ENCODE measurements around the gene HS3ST6.
"Not testable (repeated sequence)": the region's sequence is repeated elsewhere in the genome, so short reads cannot be mapped to it uniquely, and the experiment has no call there.

The HS3ST6 gene

DNA sequence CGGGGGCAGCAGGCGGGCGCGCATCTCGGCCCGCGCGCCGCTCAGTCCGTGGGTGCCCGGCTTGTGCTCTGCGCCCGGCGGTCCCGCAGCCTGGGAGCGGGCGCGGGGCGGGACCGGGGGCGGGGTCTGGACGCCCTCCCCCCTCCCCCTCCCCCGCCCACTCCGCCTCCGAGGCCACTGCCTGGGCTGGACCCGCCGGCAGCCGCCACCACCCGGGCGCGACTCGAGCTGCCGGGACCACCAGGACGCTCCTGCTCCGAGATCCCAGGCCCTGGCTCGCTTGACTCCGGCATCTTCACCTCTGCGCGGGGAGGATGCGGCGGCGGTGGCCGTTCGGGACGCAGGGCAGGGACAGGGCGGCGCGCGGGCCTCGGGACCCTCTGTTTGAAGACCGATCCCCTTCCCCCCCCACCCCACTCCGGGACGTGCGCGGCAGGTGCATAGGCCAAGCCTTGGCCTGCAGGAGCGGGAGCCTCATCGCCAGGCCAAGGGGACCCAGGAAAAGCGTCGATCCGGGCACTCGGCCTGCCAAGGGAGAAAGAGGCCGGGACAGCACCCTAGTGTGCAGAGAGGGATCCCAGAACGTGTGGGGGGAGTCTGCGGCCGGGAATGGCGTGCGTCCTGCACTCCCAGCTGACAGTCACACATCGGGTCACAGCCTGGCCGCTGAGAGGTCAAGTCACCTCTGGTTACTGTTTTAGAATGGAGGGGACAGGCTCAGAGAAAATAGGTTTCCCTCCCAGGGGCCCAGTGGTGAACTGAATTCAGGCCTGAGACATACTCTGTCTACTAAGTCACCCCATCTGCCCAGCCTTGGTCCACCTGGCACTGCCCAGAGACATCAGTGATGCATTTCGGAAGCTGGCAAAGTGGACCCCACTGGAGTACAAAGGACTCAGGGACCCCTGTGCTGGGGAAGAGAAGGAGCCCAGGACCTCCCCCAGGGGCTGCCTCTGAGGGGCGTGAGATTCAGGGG is at the start of gene HS3ST6:
TSS of gene HS3ST6 (minus strand) at position 65 of the 976 bp plus-strand sequence. CDS start 92 bp downstream, outside the sequence.
- no peak for DNase-seq (ENCODE audit: low spot score)

DNA sequence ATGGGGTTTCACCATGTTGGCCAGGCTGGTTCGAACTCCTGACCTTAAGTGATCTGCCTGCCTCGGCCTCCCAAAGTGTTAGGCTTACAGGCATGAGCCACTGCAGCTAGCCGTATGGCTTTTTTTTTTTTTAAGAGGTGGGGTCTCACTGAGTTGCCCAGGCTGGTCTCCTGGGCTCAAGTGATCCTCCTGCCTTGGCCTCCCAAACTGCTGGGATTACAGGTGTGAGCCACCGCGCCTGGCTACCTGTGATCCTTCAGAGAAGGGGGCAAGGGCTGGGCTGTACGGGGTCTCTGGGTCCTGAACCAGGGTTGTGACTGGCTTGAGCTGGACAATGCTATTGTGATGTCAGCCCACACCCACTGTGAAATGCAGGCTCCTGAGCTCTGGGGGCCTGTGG is 48.2 kb upstream of the HS3ST6 start, which contains the start of gene RNF151:
TSS of gene RNF151 (plus strand) at position 397 of the 400 bp plus-strand sequence. CDS start 26 bp downstream, outside the sequence.
- DNase-seq (ENCODE audit: low spot score) = no peak

GRCh38 chr16:1965396-1966001 is 47.3 kb upstream of the HS3ST6 start:
- no peak for DNase-seq (ENCODE audit: low spot score)

DNA sequence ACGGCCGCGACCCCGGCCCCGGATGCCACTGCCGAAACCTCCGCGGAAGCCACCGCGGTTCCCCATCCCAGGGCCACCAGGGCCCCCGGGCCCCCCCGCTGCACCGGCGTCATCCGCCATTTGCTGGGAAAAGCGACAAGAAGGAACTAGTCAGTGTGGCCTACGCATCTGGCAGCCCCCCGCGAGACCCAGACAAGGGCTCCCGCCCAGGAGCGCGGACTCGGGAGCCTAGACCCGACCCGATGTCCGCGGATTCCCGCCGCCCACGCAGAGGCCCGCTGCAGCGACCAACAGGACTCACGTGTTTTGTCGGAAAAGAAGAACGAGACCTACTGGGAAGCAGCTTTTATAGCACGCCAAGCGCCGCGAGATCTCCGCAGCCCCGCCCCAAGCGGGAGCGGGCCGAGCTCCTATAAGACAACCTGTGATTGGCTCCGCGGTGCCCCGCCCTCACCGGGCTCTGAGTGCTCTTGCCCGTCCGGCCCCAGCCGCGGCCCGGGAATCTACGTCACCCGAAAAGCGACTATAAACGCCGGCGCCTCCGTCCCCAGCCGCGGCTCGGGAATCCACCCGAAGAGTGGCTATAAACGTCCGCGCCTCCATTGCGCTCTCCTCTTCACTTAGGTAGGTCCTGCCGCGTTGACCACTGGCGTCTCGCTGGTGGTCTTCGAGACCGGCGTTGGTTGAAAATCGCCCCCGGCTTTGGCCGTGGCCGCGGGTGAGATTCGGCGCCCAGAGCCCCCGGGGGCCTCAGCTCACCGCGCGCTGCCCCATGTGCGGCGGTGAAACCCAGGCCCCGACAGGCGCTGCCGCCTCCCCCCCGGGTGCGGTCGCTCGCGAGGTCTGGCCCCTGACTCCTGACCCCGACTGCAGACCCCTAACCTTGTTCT is 46.5 kb upstream of the HS3ST6 start, which contains the start of gene RPS2:
TSS of gene RPS2 (minus strand) at position 321 of the 890 bp plus-strand sequence. CDS start at position 120, 201 bp downstream.
- DNase-seq (ENCODE audit: low spot score) = peak; percentile 100

- no peak for DNase-seq (ENCODE audit: low spot score)
Measured at GRCh38 chr16:1963806-1964505, 45.7 kb upstream of the HS3ST6 start.

- not testable (repeated sequence) for DNase-seq (ENCODE audit: low spot score)
Measured at GRCh38 chr16:1962161-1963153, 44.2 kb upstream of the HS3ST6 start.

GRCh38 chr16:1961651-1962067 is 43.4 kb upstream of the HS3ST6 start:
- DNase-seq (ENCODE audit: low spot score) = no peak

- no peak for DNase-seq (ENCODE audit: low spot score)
Measured at GRCh38 chr16:1960665-1961630, 42.7 kb upstream of the HS3ST6 start.

DNA sequence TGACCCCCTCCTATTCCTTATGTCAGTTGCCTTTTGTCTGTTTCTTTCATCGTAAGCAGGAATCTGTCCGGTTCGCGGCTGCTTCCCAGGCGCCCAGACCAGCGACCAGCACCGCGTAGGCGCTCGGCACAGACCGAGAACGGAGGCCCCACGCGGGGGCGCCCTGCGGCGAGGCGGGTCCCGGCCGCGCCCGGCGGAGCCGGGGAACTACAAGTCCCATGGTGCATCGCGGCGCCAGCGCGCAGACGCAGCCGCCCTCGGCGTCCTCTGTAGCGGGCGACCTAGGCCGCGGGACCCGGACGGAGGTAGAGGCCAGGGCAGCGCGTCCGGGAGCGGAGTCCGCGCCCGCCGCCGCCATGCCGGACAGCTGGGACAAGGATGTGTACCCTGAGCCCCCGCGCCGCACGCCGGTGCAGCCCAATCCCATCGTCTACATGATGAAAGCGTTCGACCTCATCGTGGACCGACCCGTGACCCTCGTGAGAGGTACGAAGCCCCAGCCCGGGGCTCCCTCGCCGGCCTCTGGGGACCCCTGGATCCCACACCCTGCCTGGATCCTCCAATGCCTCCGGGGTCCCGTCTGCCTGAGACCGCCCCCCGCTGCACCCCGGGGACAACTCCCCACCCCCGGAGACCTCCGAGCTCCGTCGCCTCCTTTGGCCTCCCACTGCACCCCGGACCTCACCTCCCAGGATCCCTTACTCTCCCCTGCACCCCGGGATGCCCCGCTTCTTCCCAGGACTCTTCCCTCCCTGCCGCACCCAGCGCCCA is 41.2 kb upstream of the HS3ST6 start, which contains the start of gene NDUFB10:
TSS of gene NDUFB10 (plus strand) at position 270 of the 771 bp plus-strand sequence. CDS start at position 357, 87 bp downstream.
- DNase-seq (ENCODE audit: low spot score) = peak; percentile 90

DNA sequence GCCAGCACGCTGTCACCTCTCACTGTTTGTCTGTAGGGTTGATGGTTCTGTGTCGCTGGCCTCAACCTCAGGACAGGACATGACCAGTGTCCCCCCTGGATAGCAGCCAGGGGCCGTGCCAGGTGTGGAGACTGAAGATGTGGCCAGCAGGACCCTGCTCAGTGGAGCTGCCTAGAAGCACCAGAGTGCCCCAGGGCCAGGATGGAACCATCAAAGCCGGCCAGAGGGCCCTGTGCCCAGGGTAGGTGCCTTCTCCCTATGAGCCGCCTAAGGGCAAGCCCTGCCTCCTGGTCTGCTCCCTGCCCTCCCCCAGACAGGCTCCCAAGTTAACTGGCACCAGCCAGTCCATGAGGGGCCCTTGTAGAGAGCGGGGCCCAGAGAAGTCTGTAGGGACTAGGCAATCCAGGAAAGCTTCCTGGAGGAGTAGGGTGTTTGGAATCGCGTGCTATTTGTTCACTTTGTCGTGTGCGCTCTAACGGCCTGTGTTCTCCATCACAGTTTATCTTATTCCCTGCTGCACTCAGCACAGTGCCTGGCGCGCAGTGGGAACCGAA is 40.6 kb upstream of the HS3ST6 start:
- no peak for DNase-seq (ENCODE audit: low spot score)

GRCh38 chr16:1958143-1958491 is 39.9 kb upstream of the HS3ST6 start:
- DNase-seq (ENCODE audit: low spot score) = not testable (repeated sequence)

GRCh38 chr16:1957434-1958142 is 39.4 kb upstream of the HS3ST6 start:
- not testable (repeated sequence) for DNase-seq (ENCODE audit: low spot score)

- DNase-seq (ENCODE audit: low spot score) = no peak
Measured at GRCh38 chr16:1953734-1954133, 35.5 kb upstream of the HS3ST6 start.

DNA sequence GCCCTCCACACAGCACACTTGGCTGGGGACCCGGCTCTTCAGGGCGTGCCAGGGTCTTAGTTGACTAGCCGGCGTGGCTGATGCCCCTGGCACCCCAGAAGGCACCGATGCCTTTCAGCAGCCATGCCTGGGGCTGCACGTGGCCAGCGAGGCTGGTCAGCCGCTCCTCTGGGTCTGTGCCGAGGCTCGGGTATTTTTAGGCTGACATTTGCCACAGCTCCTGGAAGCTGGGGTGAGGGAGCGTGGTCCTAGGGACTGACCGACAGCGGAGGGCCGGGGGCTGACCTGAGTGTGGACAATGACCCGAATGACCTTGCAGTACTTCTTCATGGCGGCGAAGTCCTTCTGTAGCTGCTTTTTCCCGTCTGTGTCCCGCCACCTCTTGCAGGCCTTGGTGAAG is 32.3 kb upstream of the HS3ST6 start:
- no peak for DNase-seq (ENCODE audit: low spot score)

GRCh38 chr16:1950047-1950446 is 31.8 kb upstream of the HS3ST6 start:
- DNase-seq (ENCODE audit: low spot score) = no peak

DNA sequence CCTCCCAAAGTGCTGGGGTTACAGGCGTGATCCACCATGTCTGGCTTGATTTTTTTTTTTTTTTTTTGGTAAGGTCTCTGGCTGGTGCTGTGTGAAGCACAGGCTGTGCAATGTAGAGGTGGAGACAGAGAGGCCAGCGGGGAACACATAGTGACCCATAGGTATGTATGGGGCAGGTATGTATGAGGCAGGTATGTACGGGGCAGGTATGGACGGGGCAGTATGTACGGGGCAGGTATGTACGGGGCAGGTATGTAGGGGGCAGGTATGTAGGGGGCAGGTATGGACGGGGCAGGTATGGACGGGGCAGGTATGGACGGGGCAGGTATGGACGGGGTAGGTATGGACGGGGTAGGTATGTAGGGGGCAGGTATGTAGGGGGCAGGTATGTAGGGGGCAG is 31.3 kb upstream of the HS3ST6 start:
- no peak for DNase-seq (ENCODE audit: low spot score)

DNA sequence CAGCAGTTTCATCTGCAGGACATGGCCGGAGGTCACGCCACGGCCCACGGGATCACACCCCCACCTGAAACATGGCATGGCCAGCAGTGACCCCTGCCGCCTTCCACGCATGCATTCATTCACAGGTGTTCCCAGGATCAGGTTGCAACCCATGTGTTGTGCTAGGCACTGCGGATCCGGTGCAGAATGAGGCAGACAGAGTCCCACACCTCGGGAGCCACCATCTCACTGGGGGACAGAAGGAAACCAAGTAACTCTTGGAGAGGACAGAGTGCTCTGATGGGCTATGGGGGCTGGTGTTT is 29.1 kb upstream of the HS3ST6 start:
- no peak for DNase-seq (ENCODE audit: low spot score)
